Liver (tissue), 9 donors: ENCODE measurements around the gene SLIT1. TPM values are rescaled to one million over a fixed set of nuclear protein-coding genes. Genes with fewer than 3 reads are reported as not detected.

ENCODE experiments used
- DNase-seq: peaks from one replicate; pipeline ENCODE4 v3.0.0-alpha.2; 2017; ENCODE audit warnings: low spot score
- H3K27ac ChIP-seq, 2 donors: one replicate each; pipeline ENCODE4 v1.7.0; 2013; ENCODE audit warnings: inconsistent platforms in 2 of 2, low read length in 2 of 2, control low read depth in 1 of 2, low read depth in 1 of 2, mild to moderate bottlenecking in 1 of 2
- H3K27me3 ChIP-seq, 4 donors: one replicate each; pipeline versions ENCODE4 v1.6.1 to v1.7.0; 2013; ENCODE audit warnings: low read length in 3 of 4, inconsistent platforms in 1 of 4, mild to moderate bottlenecking in 1 of 4, moderate library complexity in 1 of 4; ENCODE audit not compliant: control insufficient read depth in 4 of 4, insufficient read depth in 4 of 4
- H3K36me3 ChIP-seq, 4 donors: one replicate each; pipeline versions ENCODE4 v1.6.1 to v1.7.0; 2013; ENCODE audit warnings: low read length in 3 of 4, mild to moderate bottlenecking in 3 of 4, low read depth in 1 of 4, moderate library complexity in 1 of 4; ENCODE audit not compliant: control insufficient read depth in 4 of 4, insufficient read depth in 3 of 4
- H3K4me1 ChIP-seq, 4 donors: one replicate each; pipeline versions ENCODE4 v1.6.1 to v1.7.0; 2013; ENCODE audit warnings: low read length in 3 of 4, mild to moderate bottlenecking in 3 of 4, moderate library complexity in 1 of 4; ENCODE audit not compliant: control insufficient read depth in 4 of 4, insufficient read depth in 4 of 4
- H3K4me3 ChIP-seq, 3 donors: one replicate each; pipeline versions ENCODE4 v1.6.1 to v1.7.0; 2013; ENCODE audit warnings: low read length in 3 of 3, control low read depth in 1 of 3, low read depth in 1 of 3, mild to moderate bottlenecking in 1 of 3
- H3K9ac ChIP-seq, 2 donors: one replicate each; pipeline ENCODE4 v1.7.0; 2013; ENCODE audit warnings: low read length in 2 of 2, mild to moderate bottlenecking in 2 of 2, moderate library complexity in 2 of 2, control low read depth in 1 of 2, low read depth in 1 of 2
- H3K9me3 ChIP-seq, 4 donors: one replicate each; pipeline versions ENCODE4 v1.6.1 to v1.7.0; 2013; ENCODE audit warnings: low read length in 3 of 4; ENCODE audit not compliant: control insufficient read depth in 4 of 4
- ATF3 ChIP-seq: IDR thresholded peaks from 2 replicates; pipeline ENCODE4 v1.6.1; 2016; ENCODE audit warnings: antibody characterized with exemption
- CTCF ChIP-seq: fragments of 150-350 bp; IDR thresholded peaks from 2 replicates; pipeline ENCODE4 v1.5.1; 2017; ENCODE audit warnings: improper control_type of control experiment, low read depth, low read length; ENCODE audit not compliant: missing input control
- EGR1 ChIP-seq, 2 donors: IDR thresholded peaks; 2 replicates each; pipeline ENCODE4 v1.6.1; 2016 to 2018; ENCODE audit warnings: antibody characterized with exemption in 2 of 2, low read depth in 2 of 2
- FOXA1 ChIP-seq: IDR thresholded peaks from 2 replicates; pipeline ENCODE4 v1.6.1; 2016; ENCODE audit warnings: antibody characterized with exemption
- FOXA2 ChIP-seq: IDR thresholded peaks from 2 replicates; pipeline ENCODE4 v1.6.1; 2016; ENCODE audit warnings: antibody characterized with exemption
- GABPA ChIP-seq, 2 donors: IDR thresholded peaks in 1 of 2; conservative IDR thresholded peaks in 1 of 2; 2 replicates each; pipeline ENCODE4 v1.6.1; 2016; ENCODE audit warnings: antibody characterized with exemption in 2 of 2, mild to moderate bottlenecking in 1 of 2, moderate library complexity in 1 of 2
- HNF4A ChIP-seq, 2 donors: conservative IDR thresholded peaks; 2 replicates each; pipeline ENCODE4 v1.6.1; 2016; ENCODE audit warnings: antibody characterized with exemption in 2 of 2, mild to moderate bottlenecking in 2 of 2
- HNF4G ChIP-seq: IDR thresholded peaks from 2 replicates; pipeline ENCODE4 v1.6.1; 2016; ENCODE audit warnings: antibody characterized with exemption
- JUND ChIP-seq, 2 donors: IDR thresholded peaks; 2 replicates each; pipeline ENCODE4 v1.6.1; 2016; ENCODE audit warnings: antibody characterized with exemption in 2 of 2
- MAX ChIP-seq: IDR thresholded peaks from 2 replicates; pipeline ENCODE4 v1.6.1; 2016; ENCODE audit warnings: antibody characterized with exemption
- NR2F2 ChIP-seq: IDR thresholded peaks from 2 replicates; pipeline ENCODE4 v1.6.1; 2016; ENCODE audit warnings: antibody characterized with exemption
- RAD21 ChIP-seq, 2 donors: IDR thresholded peaks; 2 replicates each; pipeline ENCODE4 v1.6.1; 2016; ENCODE audit warnings: antibody characterized with exemption in 2 of 2, mild to moderate bottlenecking in 2 of 2
- REST ChIP-seq: IDR thresholded peaks from 2 replicates; pipeline ENCODE4 v1.6.1; 2016; ENCODE audit warnings: antibody characterized with exemption, mild to moderate bottlenecking
- RXRA ChIP-seq, 2 donors: IDR thresholded peaks; 2 replicates each; pipeline ENCODE4 v1.6.1; 2017 to 2018; ENCODE audit warnings: antibody characterized with exemption in 2 of 2, mild to moderate bottlenecking in 1 of 2
- SP1 ChIP-seq: IDR thresholded peaks from 2 replicates; pipeline ENCODE4 v1.6.1; 2018; ENCODE audit warnings: antibody characterized with exemption, mild to moderate bottlenecking
- TAF1 ChIP-seq: conservative IDR thresholded peaks from 2 replicates; pipeline ENCODE4 v1.6.1; 2016; ENCODE audit warnings: antibody characterized with exemption, mild to moderate bottlenecking
- ZBTB33 ChIP-seq: IDR thresholded peaks from 2 replicates; pipeline ENCODE4 v1.6.1; 2016; ENCODE audit warnings: antibody characterized with exemption
- WGBS: extraction: QIAGEN DNeasy Blood & Tissue Kit; methylation state at CpG from one replicate; pipeline ENCODE4 v1.1.7; 2013; 5-methylcytosine and 5-hydroxymethylcytosine counted together
- polyA plus RNA-seq, 2 donors: library from polyadenylated mRNA; stranded (reverse) in 1 of 2; unstranded in 1 of 2; fragments of 200-250 nt in 1 of 2; fragments of >200 nt in 1 of 2; fragmentation: Nextera tagmentation in 1 of 2; extraction: Ambion mirVana in 1 of 2; gene quantifications; one replicate each; pipeline versions ENCODE4 v1.2.1 to v1.2.3, GENCODE V29; 2013 to 2015
- total RNA-seq, 2 donors: library from RNA; depleted of rRNA; stranded (reverse); fragments of >200 nt; gene quantifications; one replicate each; pipeline ENCODE4 v1.2.3, GENCODE V29; 2014
- donor health status: healthy.
- donor health status: healthy.
- donor health status: healthy.
- donor health status: healthy.
- donor health status: healthy.

The SLIT1 gene
- total and polyA plus RNA-seq, 4 donors: under 0.01 to 0.14 (median 0.06) TPM

GRCh38 chr10:97111615-97112014 lies 74.1 kb downstream of the SLIT1 start:
- no peaks in the 10 kb centered on the region for H3K4me1 ChIP-seq
- H3K36me3 ChIP-seq: no peaks in the 10 kb centered on the region
- H3K27ac ChIP-seq: no peak overlapping the region
- H3K9ac ChIP-seq: no peak overlapping the region
- DNase-seq: no peak
- H3K9me3 ChIP-seq: no peaks in the 10 kb centered on the region
- no peak overlapping the region for H3K4me3 ChIP-seq
- 73% methylated on average over 11 of the region's 11 CpGs for WGBS
- H3K27me3 ChIP-seq: no peaks in the 10 kb centered on the region
- no peak for TF ChIP-seq FOXA1
- TF ChIP-seq REST: no peak
- TF ChIP-seq ZBTB33: no peak
- TF ChIP-seq SP1: no peak
- TF ChIP-seq GABPA (IDR thresholded peaks at IDR 0.05 in 1 of 2, conservative IDR thresholded peaks at IDR 0.05 in 1 of 2): no peak
- TF ChIP-seq HNF4A (conservative IDR thresholded peaks at IDR 0.05): no peak
- no peak for TF ChIP-seq RXRA (IDR thresholded peaks at IDR 0.05)
- no peak for TF ChIP-seq EGR1 (IDR thresholded peaks at IDR 0.05; ENCODE audit: low read depth in 2 of 2)
- no peak for TF ChIP-seq ATF3
- no peak for TF ChIP-seq HNF4G
- TF ChIP-seq TAF1: no peak
- no peak for TF ChIP-seq CTCF
- no peak for TF ChIP-seq RAD21 (IDR thresholded peaks at IDR 0.05)
- no peak for TF ChIP-seq NR2F2

- Histone ChIP-seq H3K36me3 (no peaks in the 10 kb centered on the region), H3K27ac (no peak overlapping the region), H3K27me3 (no peaks in the 10 kb centered on the region), H3K9ac (no peak overlapping the region), H3K4me1 (no peaks in the 10 kb centered on the region), H3K9me3 (no peaks in the 10 kb centered on the region), H3K4me3 (no peak overlapping the region)
- 49% methylated on average over 6 of the region's 6 CpGs for WGBS
- DNase-seq: no peak
- TF ChIP-seq MAX (no peak), EGR1 (IDR thresholded peaks at IDR 0.05; ENCODE audit: low read depth in 2 of 2) (no peak), SP1 (no peak), REST (no peak), GABPA (IDR thresholded peaks at IDR 0.05 in 1 of 2, conservative IDR thresholded peaks at IDR 0.05 in 1 of 2) (no peak), TAF1 (no peak), RXRA (IDR thresholded peaks at IDR 0.05) (no peak), FOXA1 (no peak), RAD21 (IDR thresholded peaks at IDR 0.05) (no peak), ZBTB33 (no peak), FOXA2 (no peak), HNF4G (no peak), JUND (IDR thresholded peaks at IDR 0.05) (no peak)
Observed at GRCh38 chr10:97109547-97109946, 76.2 kb downstream of the SLIT1 start.
